MM.1S (cell line): Measurements from ENCODE around the gene BRD3OS.
"Not testable (repeated sequence)": the region's sequence is repeated elsewhere in the genome, so short reads cannot be mapped to it uniquely, and the experiment has no call there.

Source experiments
- DNase-seq: peaks from one replicate; pipeline ENCODE4 v3.0.0-alpha.2; 2015
- H2AFZ ChIP-seq: fragments of 300-600 bp; sonication (generic); 2 replicates; pipeline ENCODE4 v1.6.0; 2016; ENCODE audit warnings: antibody characterized with exemption, low read length
- H3F3A ChIP-seq: fragments of 300-600 bp; sonication (generic); 2 replicates; pipeline ENCODE4 v1.6.1; 2016; ENCODE audit warnings: mild to moderate bottlenecking, antibody characterized with exemption, low read length, moderate library complexity, mixed read lengths; ENCODE audit not compliant: insufficient read depth
- H3K27ac ChIP-seq: fragments of 300-600 bp; sonication (generic); 2 replicates; pipeline ENCODE4 v1.5.1; 2016; ENCODE audit warnings: mild to moderate bottlenecking, low read length
- H3K27me3 ChIP-seq: fragments of 300-600 bp; sonication (generic); replicated peaks from 2 replicates; pipeline ENCODE4 v1.6.0; 2016; ENCODE audit warnings: low read length; ENCODE audit not compliant: insufficient read depth
- H3K36me3 ChIP-seq: fragments of 300-600 bp; sonication (generic); replicated peaks from 2 replicates; pipeline ENCODE4 v1.6.1; 2016; ENCODE audit warnings: mild to moderate bottlenecking, low read length, mixed read lengths; ENCODE audit not compliant: insufficient read depth
- H3K4me1 ChIP-seq: fragments of 300-600 bp; sonication (generic); 2 replicates; pipeline ENCODE4 v1.6.1; 2016; ENCODE audit warnings: low read length, mixed read lengths
- H3K4me2 ChIP-seq: fragments of 300-600 bp; sonication (generic); 2 replicates; pipeline ENCODE4 v1.6.0; 2016; ENCODE audit warnings: low read depth, low read length
- H3K4me3 ChIP-seq: fragments of 300-600 bp; sonication (generic); 2 replicates; pipeline ENCODE4 v1.5.1; 2016; ENCODE audit warnings: low read length, mixed read lengths
- H3K79me2 ChIP-seq: fragments of 300-600 bp; sonication (generic); 2 replicates; pipeline ENCODE4 v1.6.1; 2016; ENCODE audit warnings: mixed run types, low read length, mixed read lengths
- H3K9ac ChIP-seq: fragments of 300-600 bp; sonication (generic); 2 replicates; pipeline ENCODE4 v1.6.1; 2016; ENCODE audit warnings: low read length, mixed read lengths
- H3K9me2 ChIP-seq: fragments of 300-600 bp; sonication (generic); replicated peaks from 2 replicates; pipeline ENCODE4 v1.6.1; 2016; ENCODE audit warnings: mild to moderate bottlenecking, low read length, mixed read lengths; ENCODE audit not compliant: insufficient read depth
- H3K9me3 ChIP-seq: fragments of 300-600 bp; sonication (generic); replicated peaks from 2 replicates; pipeline ENCODE4 v1.6.1; 2016; ENCODE audit warnings: mild to moderate bottlenecking, low read length, mixed read lengths; ENCODE audit not compliant: insufficient read depth
- H4K20me1 ChIP-seq: fragments of 300-600 bp; sonication (generic); 2 replicates; pipeline ENCODE4 v1.6.1; 2016; ENCODE audit warnings: mild to moderate bottlenecking, low read length, moderate library complexity, mixed read lengths; ENCODE audit not compliant: insufficient read depth
- EZH2 ChIP-seq: fragments of 300-600 bp; sonication (generic); optimal IDR thresholded peaks from 2 replicates; pipeline ENCODE3; 2017; ENCODE audit warnings: low read depth, mild to moderate bottlenecking, antibody characterized with exemption, low read length, mixed read lengths
- EZH2phosphoT487 ChIP-seq: fragments of 300-600 bp; sonication (generic); IDR thresholded peaks from 2 replicates; pipeline ENCODE4 v1.6.1; 2018; ENCODE audit warnings: antibody characterized with exemption, low read length
- TF ChIP-seq, protein P1 (sequence below): fragments of 300-600 bp; sonication (generic); IDR thresholded peaks from 2 replicates; pipeline ENCODE4 v1.5.1; 2016; ENCODE audit warnings: antibody characterized with exemption, low read length, mixed read lengths

The BRD3OS gene

DNA sequence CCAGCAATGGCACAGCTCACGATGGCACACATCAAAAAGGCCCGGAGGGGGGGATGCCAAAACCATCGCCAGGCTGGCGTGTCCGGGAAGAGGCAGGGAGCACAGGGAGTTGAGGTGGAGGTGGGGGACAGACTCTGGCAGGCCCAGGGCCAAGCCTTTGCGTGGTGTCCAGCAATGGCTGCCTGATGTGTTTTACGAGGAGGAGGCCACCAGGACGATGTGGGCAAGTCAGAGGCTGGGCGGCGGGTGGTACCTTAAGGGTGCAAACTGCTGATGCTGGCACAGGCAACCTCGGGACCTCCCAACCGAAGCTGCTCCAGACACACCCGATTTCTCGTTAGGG, 37.9 kb upstream of the BRD3OS start:
- Histone ChIP-seq H4K20me1 (no peaks in the 10 kb centered on the region), H3F3A (no peaks in the 10 kb centered on the region), H3K9me3 (no peaks in the 10 kb centered on the region), H3K36me3 (no peaks in the 10 kb centered on the region), H3K4me3 (no peak overlapping the region), H3K27me3 (peaks cover 9% of the 10 kb centered on the region), H3K9ac (no peak overlapping the region), H3K79me2 (no peaks in the 10 kb centered on the region), H3K9me2 (no peaks in the 10 kb centered on the region), H3K27ac (no peak overlapping the region), H3K4me2 (no peak overlapping the region), H3K4me1 (no peaks in the 10 kb centered on the region), H2AFZ (no peak overlapping the region)
- TF ChIP-seq EZH2, result no peak
- TF ChIP-seq, protein P1, sequence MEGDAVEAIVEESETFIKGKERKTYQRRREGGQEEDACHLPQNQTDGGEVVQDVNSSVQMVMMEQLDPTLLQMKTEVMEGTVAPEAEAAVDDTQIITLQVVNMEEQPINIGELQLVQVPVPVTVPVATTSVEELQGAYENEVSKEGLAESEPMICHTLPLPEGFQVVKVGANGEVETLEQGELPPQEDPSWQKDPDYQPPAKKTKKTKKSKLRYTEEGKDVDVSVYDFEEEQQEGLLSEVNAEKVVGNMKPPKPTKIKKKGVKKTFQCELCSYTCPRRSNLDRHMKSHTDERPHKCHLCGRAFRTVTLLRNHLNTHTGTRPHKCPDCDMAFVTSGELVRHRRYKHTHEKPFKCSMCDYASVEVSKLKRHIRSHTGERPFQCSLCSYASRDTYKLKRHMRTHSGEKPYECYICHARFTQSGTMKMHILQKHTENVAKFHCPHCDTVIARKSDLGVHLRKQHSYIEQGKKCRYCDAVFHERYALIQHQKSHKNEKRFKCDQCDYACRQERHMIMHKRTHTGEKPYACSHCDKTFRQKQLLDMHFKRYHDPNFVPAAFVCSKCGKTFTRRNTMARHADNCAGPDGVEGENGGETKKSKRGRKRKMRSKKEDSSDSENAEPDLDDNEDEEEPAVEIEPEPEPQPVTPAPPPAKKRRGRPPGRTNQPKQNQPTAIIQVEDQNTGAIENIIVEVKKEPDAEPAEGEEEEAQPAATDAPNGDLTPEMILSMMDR, result no peak
- TF ChIP-seq EZH2phosphoT487, result no peak
- DNase-seq, result no peak

DNA sequence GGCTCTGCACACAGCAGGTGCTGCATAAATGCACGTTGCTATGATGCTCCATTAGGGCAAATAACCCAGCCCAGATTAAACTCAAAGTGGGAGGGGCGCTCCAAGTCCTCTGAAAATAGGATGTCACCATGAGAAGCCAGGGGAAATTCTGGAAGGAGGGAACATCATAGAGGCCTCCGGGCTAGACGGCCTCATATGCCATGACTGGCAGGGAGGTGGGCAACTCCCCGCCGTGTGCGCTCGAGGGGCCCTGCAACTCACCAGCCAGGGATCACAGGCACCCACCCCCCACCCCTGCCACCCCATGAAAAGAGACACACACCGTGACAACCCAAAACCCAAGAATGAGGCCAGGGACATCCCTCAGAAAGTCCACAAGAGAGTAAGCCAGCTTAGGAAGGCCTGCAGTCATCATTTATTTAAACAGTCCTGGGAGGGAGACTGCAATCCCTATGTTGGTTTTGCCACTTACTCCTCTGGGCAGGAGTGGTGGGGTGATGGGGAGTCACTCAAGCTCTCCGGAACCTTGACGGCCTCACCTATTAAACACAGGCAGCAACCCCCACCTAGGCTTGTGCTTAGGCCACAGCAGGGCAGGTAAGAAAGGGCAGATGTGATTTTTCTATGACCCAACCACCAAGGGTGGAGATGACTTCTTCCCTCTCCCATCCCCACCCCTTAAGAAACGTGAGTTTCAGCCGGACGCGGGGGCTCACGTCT, 37.2 kb upstream of the BRD3OS start:
- no peak overlapping the region for H3K4me2 ChIP-seq
- H3K9me3 ChIP-seq, result no peaks in the 10 kb centered on the region
- peaks cover 11% of the 10 kb centered on the region for H3K27me3 ChIP-seq
- H3K4me1 ChIP-seq, result no peaks in the 10 kb centered on the region
- no peaks in the 10 kb centered on the region for H3K36me3 ChIP-seq
- no peak overlapping the region for H3K27ac ChIP-seq
- DNase-seq, result no peak
- H3K9ac ChIP-seq, result no peak overlapping the region
- no peak overlapping the region for H3K4me3 ChIP-seq
- no peaks in the 10 kb centered on the region for H3F3A ChIP-seq
- TF ChIP-seq, protein P1, result no peak
- TF ChIP-seq EZH2, result no peak
- TF ChIP-seq EZH2phosphoT487, result no peak
- no peaks in the 10 kb centered on the region for H4K20me1 ChIP-seq
- H3K79me2 ChIP-seq, result no peaks in the 10 kb centered on the region
- H3K9me2 ChIP-seq, result no peaks in the 10 kb centered on the region
- no peak overlapping the region for H2AFZ ChIP-seq

DNA sequence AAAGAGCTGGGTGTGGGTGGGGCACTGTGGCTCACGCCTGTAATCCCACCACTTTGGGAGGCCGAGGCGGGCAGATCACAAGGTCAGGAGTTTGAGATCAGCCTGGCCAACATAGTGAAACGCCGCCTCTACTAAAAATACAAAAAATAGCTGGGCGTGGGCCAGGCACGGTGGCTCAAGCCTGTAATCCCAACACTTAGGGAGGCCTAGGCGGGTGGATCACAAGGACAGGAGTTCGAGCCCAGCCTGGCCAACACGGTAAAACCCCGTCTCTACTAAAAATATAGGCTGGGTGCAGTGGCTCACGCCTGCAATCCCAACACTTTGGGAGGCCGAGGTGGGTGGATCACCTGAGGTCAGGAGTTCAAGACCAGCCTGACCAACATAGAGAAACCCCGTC, 36.5 kb upstream of the BRD3OS start:
- H3K36me3 ChIP-seq, H2AFZ ChIP-seq, H4K20me1 ChIP-seq, H3K27ac ChIP-seq, DNase-seq, H3K4me2 ChIP-seq, H3F3A ChIP-seq, H3K79me2 ChIP-seq, H3K9me3 ChIP-seq, H3K4me3 ChIP-seq, H3K9ac ChIP-seq, H3K9me2 ChIP-seq, H3K4me1 ChIP-seq: not testable (repeated sequence)
- H3K27me3 ChIP-seq, result peaks cover 18% of the 10 kb centered on the region

DNA sequence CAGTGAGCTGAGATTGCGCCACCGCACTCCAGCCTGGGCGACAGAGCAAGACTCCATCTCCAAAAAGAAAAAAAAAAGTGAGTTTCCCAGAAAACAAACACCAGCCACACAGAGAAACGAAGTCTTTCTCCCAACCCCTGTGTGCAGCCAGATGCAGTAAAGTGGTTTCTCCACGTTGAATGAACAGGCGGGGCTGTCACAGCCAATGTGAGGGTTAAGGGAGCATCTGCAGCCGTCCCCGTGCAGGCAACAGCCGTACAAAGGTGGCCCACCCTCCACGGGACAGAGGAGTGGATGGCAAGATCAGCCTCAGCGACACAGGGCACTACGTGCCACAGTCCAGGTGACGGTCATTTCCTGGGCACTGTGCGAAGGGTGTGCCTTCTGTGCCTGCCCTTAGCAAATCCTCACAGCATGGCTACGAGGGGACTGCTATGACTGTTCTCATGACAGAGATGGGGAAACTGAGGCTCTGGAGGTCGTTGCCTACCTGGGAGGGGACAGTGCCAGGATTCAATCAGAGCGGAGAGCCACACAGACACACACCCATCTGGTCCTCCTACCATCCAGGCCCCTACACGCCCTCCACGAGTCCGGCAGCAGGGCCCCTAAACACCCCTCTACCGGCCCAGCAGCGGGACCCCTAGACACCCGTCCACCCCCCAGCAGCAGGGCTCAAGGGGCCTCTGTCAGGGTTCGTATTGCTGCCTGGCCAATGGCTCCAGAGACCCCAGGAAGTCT, 35.5 kb upstream of the BRD3OS start:
- Histone ChIP-seq H2AFZ (no peak overlapping the region), H3F3A (no peaks in the 10 kb centered on the region), H3K4me3 (no peak overlapping the region), H3K27me3 (peaks cover 23% of the 10 kb centered on the region), H3K4me1 (peaks cover 3% of the 10 kb centered on the region; the same call in 1 of the 2 replicates), H3K79me2 (no peaks in the 10 kb centered on the region), H3K36me3 (no peaks in the 10 kb centered on the region), H3K9ac (no peak overlapping the region), H3K9me2 (no peaks in the 10 kb centered on the region), H3K27ac (no peak overlapping the region), H3K4me2 (no peak overlapping the region), H4K20me1 (no peaks in the 10 kb centered on the region), H3K9me3 (no peaks in the 10 kb centered on the region)
- TF ChIP-seq, protein P1, result no peak
- no peak for TF ChIP-seq EZH2
- no peak for TF ChIP-seq EZH2phosphoT487
- no peak for DNase-seq
